Heart right ventricle (tissue), 16 donors: Measurements from ENCODE around the gene ATG10. TPM values are rescaled to one million over a fixed set of nuclear protein-coding genes. Genes with fewer than 3 reads are reported as not detected.

Experiments used
- ATAC-seq, 8 donors: fragments of 200-7000 bp; cut with Tn5 transposase; one replicate each; pipeline ENCODE4 v1.9.1; 2020; ENCODE audit warnings: mild to moderate bottlenecking in 8 of 8, moderate library complexity in 8 of 8, moderate number of reproducible peaks in 1 of 8
- DNase-seq, 2 donors: peaks; one replicate each; pipeline ENCODE4 v3.0.0-alpha.2; 2020
- H3K27ac ChIP-seq, 10 donors: fragments of 200-600 bp; sonication (generic) in 2 of 10; one replicate each; pipeline versions ENCODE4 v1.5.0 to v1.8.0; 2020 to 2022; ENCODE audit warnings: mild to moderate bottlenecking in 3 of 10
- H3K27me3 ChIP-seq, 7 donors: fragments of 200-600 bp; one replicate each; pipeline ENCODE4 v1.8.0; 2021 to 2022; ENCODE audit warnings: mild to moderate bottlenecking in 2 of 7
- H3K36me3 ChIP-seq, 9 donors: fragments of 200-600 bp; sonication (generic) in 1 of 9; one replicate each; pipeline versions ENCODE4 v1.5.0 to v1.8.0; 2020 to 2022; ENCODE audit warnings: mild to moderate bottlenecking in 2 of 9
- H3K4me1 ChIP-seq, 9 donors: fragments of 200-600 bp; sonication (generic) in 1 of 9; one replicate each; pipeline versions ENCODE4 v1.5.0 to v1.8.0; 2020 to 2022; ENCODE audit warnings: mild to moderate bottlenecking in 4 of 9
- H3K4me3 ChIP-seq, 10 donors: fragments of 200-600 bp; sonication (generic) in 2 of 10; one replicate each; pipeline versions ENCODE4 v1.5.0 to v1.8.0; 2020 to 2022; ENCODE audit warnings: mild to moderate bottlenecking in 7 of 10, moderate library complexity in 2 of 10
- H3K9me3 ChIP-seq, 11 donors: fragments of 200-600 bp in 10 of 11; sonication (generic) in 2 of 11; one replicate each; pipeline versions ENCODE4 v1.5.0 to v1.8.0; 2013 to 2022; ENCODE audit warnings: mild to moderate bottlenecking in 2 of 11, control low read depth in 1 of 11, moderate library complexity in 1 of 11
- WGBS, 2 donors: extraction: QIAGEN DNeasy Blood & Tissue Kit; methylation state at CpG; one replicate each; pipeline ENCODE4 v1.1.7; 2013; ENCODE audit warnings: inconsistent platforms in 1 of 2; 5-methylcytosine and 5-hydroxymethylcytosine counted together
- intact Hi-C, 10 donors: fragments of 100-400 bp; cut with DNase I; formaldehyde crosslinking; loops; one replicate each; pipeline versions ENCODE4 v1.11.1 to v1.14.2; 2022
- polyA plus RNA-seq, 2 donors: library from polyadenylated mRNA; stranded (reverse); fragments of 200-250 nt; gene quantifications; one replicate each; pipeline ENCODE4 v1.2.3, GENCODE V29; 2013
- total RNA-seq, 10 donors: library from RNA; stranded (reverse); fragmentation: NEBNext Ultra II Directional in 3 of 10; extraction: Animal tissue kit (Norgen Biotek cat#: 25700) in 3 of 10; gene quantifications; one replicate each; pipeline versions ENCODE4 v1.2.1 to v1.2.4, GENCODE V29; 2021 to 2023
- TF ChIP-seq, protein P1 (sequence below), 9 donors: fragments of 200-600 bp; sonication (generic) in 2 of 9; IDR thresholded peaks; one replicate each; pipeline versions ENCODE4 v1.5.0 to v1.8.0; 2021 to 2022; ENCODE audit warnings: antibody characterized with exemption in 9 of 9, mild to moderate bottlenecking in 5 of 9, moderate library complexity in 1 of 9
- donor health status: Arrhythmogenic right ventricular cardiomyopathy.
- donor health status: ischemic (EF 13 %, LVEDD 7.1; RV severe dilation, severe dysfunction).
- donor health status: healthy with polysubstance abuse.
- donor health status: DM: no; HTN: yes; CAD: no.
- donor health status: DM: no; HTN: no; CAD: no.
- donor health status: ischemic (EF 25% LVEDD 6.9; RV normal size, moderate dysfunction).
- donor health status: ischemic (EF 25% LVEDD 5.7; RV mildly dilated, moderate dysfunction).
- donor health status: healthy.
- donor health status: DM: yes; HTN: yes; CAD: no.
- donor health status: Ischemic cardiomyopathy.
- donor health status: ischemic (EF 35%, LVEDD 5.7; RV mildly dilated, moderate dysfunction).
- donor health status: nonischemic (EF 11% LVEDD 7.7; RV severe dilation, severe dysfunction).
- donor health status: DM: yes; HTN: yes; CAD: no.
- donor health status: PGD.
- donor health status: ischemic (EF 29% LVEDD 5.4; RV normal size, mild dysfunction).
- donor health status: nonischemic (EF 23%, LVEDD 6.1; RV moderate dilation, normal function).

The ATG10 gene
- total and polyA plus RNA-seq, 12 donors: 4.6 to 8.0 (median 6.3) TPM

DNA sequence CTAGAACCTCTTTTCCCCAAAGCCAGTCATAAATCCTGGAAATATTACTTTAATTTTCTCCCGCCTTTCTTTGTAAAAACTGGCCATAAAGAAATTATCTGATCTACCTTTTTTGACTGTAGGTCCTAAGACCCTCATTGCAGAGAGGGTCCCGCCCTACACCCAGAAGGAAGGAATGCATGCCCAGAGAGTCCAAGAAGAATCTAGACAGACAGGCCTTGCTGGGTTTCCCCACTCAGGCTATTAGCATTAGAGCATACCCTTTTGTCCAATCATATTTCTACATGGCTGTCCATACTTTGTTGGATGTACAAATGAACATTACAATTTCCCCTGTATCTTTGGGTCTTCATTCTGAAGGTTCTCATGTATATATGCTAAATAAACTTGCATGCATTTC is 1.9 kb upstream of the ATG10 start:
- peaks cover 0 to 20% (median 0%) of the 10 kb centered on the region in 9 donors for H3K4me1 ChIP-seq
- H3K9me3 ChIP-seq: no peaks in the 10 kb centered on the region
- ATAC-seq (no peak), DNase-seq (no peak)
- H3K36me3 ChIP-seq: no peaks in the 10 kb centered on the region
- H3K27ac ChIP-seq: no peak overlapping the region
- intact Hi-C loops: loop anchor here in 8 of 10 donors (2.0 to 10.0 kb wide), 10 partner anchors 105 to 465 kb away; partner anchors contain the start of gene SSBP2 (in 4 of the 8)
- 94 to 99% methylated on average over 2 of the region's 2 CpGs for WGBS, 2 donors
- TF ChIP-seq, protein P1, sequence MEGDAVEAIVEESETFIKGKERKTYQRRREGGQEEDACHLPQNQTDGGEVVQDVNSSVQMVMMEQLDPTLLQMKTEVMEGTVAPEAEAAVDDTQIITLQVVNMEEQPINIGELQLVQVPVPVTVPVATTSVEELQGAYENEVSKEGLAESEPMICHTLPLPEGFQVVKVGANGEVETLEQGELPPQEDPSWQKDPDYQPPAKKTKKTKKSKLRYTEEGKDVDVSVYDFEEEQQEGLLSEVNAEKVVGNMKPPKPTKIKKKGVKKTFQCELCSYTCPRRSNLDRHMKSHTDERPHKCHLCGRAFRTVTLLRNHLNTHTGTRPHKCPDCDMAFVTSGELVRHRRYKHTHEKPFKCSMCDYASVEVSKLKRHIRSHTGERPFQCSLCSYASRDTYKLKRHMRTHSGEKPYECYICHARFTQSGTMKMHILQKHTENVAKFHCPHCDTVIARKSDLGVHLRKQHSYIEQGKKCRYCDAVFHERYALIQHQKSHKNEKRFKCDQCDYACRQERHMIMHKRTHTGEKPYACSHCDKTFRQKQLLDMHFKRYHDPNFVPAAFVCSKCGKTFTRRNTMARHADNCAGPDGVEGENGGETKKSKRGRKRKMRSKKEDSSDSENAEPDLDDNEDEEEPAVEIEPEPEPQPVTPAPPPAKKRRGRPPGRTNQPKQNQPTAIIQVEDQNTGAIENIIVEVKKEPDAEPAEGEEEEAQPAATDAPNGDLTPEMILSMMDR (IDR thresholded peaks at IDR 0.05): no peak
- H3K4me3 ChIP-seq: no peak overlapping the region
- H3K27me3 ChIP-seq: no peaks in the 10 kb centered on the region

DNA sequence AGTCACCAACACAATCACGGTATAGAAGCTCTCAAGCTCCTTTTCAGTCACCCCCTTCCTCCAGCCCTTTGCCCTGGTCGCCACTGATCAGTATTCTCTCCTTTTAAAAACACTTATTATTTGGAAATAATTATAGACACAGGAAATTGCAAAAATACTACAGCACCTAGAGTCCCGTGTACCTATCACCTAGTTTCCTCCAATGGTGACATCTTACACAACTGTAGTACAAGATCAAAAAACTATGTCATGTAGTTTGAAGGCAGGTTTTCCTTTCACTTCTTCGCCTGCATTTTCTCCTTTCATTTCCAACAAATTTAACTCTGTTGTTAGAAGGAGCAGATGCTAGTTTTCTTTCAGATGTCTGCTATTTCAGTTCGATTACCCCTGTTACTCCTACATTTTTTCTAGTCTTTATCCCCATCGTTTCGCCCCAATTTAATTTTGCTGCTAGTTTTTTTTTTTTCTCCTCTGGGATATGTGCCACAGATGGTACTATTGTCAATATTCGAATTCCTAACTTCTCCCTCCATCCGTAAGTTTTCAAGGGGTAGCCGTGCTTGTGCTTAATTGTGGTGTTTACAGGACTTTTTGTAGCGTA is 612 bp upstream of the ATG10 start:
- TF ChIP-seq, protein P1 (IDR thresholded peaks at IDR 0.05): no peak
- H3K36me3 ChIP-seq: peaks cover 0 to under 1% (median 0%) of the 10 kb centered on the region in 9 donors

DNA sequence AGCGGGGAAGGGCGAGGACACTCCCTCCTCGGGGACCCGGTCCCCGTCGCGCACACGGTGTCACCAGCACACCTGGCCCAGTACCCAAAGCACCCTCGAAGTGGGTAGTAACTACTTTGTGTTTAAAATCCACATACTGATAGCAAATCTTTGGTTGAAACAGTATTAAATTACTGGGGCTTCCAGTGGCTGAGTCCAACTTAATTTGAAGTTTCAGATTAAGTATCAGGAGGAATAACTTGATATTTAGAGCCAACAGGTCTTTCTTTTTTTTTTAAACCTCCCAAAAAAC is 615 bp downstream of the ATG10 start:
- ATAC-seq (no peak), DNase-seq (no peak)
- peak overlapping the region; percentile 37 to 86 (median 68) for H3K4me3 ChIP-seq
- H3K9me3 ChIP-seq: no peaks in the 10 kb centered on the region
- peaks cover 0 to 13% (median 3%) of the 10 kb centered on the region in 9 donors for H3K36me3 ChIP-seq
- peaks cover 0 to 20% (median 0%) of the 10 kb centered on the region in 9 donors for H3K4me1 ChIP-seq
- intact Hi-C loops: loop anchor here in 7 of 10 donors (2.0 to 10.0 kb wide), 9 partner anchors 118 to 468 kb away; partner anchors contain the start of gene SSBP2 (in 5 of the 7)
- 0 to 1% methylated on average over 9 of the region's 9 CpGs for WGBS, 2 donors
- no peaks in the 10 kb centered on the region for H3K27me3 ChIP-seq
- peak overlapping the region; percentile 97 to 100 (median 99) for H3K27ac ChIP-seq
- TF ChIP-seq, protein P1 (IDR thresholded peaks at IDR 0.05): no peak

More for the DNA sequence above, 612 bp upstream of the ATG10 start:
- H3K27me3 ChIP-seq: no peaks in the 10 kb centered on the region
- ATAC-seq (peak in 1 of 8 donors; percentile 4), DNase-seq (no peak)
- intact Hi-C loops: loop anchor here in 7 of 10 donors (2.0 to 10.0 kb wide), 9 partner anchors 116 to 466 kb away; partner anchors contain the start of gene SSBP2 (in 4 of the 7)
- H3K4me1 ChIP-seq: peaks cover 0 to 20% (median 0%) of the 10 kb centered on the region in 9 donors
- 1 to 2% methylated on average over 11 of the region's 11 CpGs for WGBS, 2 donors
- H3K9me3 ChIP-seq: no peaks in the 10 kb centered on the region
- H3K4me3 ChIP-seq: peak overlapping the region; percentile 37 to 86 (median 68)
- H3K27ac ChIP-seq: peak overlapping the region; percentile 97 to 100 (median 99)

DNA sequence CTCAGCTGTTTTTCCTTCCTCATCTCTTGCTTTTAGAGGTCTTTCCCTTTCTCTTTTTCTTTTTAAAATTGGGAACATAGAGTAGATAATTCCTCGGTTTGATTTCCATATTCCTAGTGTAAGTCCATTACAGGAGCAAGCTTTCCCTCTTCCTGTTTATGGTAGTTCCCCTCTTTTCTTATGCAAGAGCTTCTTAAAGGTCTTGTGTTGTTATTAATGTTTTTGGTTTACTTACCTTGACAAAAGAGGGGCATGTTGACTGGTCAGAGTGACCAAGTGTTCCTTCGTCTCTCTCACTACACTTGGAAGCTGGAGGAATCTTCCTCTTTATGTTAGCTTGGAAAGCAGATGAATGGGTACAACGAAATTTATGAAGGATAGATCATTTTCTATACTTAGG is 8.3 kb downstream of the ATG10 start:
- peaks cover 0 to 55% (median 3%) of the 10 kb centered on the region in 9 donors for H3K36me3 ChIP-seq
- H3K4me3 ChIP-seq: no peak overlapping the region
- intact Hi-C loops: no loop called here
- TF ChIP-seq, protein P1 (IDR thresholded peaks at IDR 0.05): no peak
- H3K9me3 ChIP-seq: no peaks in the 10 kb centered on the region
- ATAC-seq: no peak
- H3K4me1 ChIP-seq: no peaks in the 10 kb centered on the region
- WGBS, 2 donors: 64% methylated on average over 3 of the region's 3 CpGs
- no peak overlapping the region for H3K27ac ChIP-seq
- H3K27me3 ChIP-seq: no peaks in the 10 kb centered on the region
- no peak for DNase-seq
